ENCODE measurements around the gene PPM1K. TPM values are rescaled to one million over a fixed set of nuclear protein-coding genes. Genes with fewer than 3 reads are reported as not detected.

PPM1K gene
- polyA plus RNA-seq, 2 donors: 5.5 to 5.7 TPM

DNA sequence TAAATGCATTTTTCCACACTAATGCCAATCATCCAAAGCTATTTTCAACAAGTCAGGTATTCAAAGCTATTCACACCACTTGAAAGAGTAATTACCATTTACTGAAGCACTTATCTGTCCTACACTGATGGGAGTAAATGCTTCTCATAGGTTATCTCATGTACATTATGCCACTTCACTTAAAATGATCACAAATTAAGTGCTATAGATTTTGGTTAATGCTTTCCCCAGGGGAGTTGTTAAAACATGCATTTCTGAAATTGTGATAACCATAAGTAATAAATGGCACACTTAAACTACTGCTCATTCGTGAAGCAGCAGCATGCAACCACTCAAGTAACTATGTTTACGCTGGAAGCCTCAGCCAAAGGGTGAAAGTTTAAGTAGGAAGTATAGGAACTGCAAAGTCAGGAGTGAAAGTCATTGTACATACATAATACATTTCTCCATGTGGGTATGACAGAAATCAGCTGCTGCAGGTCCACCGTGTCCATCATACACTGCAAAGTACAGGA, 6.6 kb downstream of the PPM1K start:
- Histone ChIP-seq H3K27ac (ENCODE audit: low read depth in 2 of 2, low read length in 1 of 2) (no peak overlapping the region), H3K4me3 (ENCODE audit: low read depth in 1 of 2, low read length in 2 of 2) (no peak overlapping the region), H3K36me3 (ENCODE audit: control insufficient read depth in 2 of 2, insufficient read depth in 2 of 2, low read length in 1 of 2) (peaks cover 0 to 1% of the 10 kb centered on the region in 2 donors), H3K9me3 (ENCODE audit: control insufficient read depth in 2 of 2, insufficient read depth in 1 of 2, low read depth in 1 of 2, low read length in 1 of 2) (no peaks in the 10 kb centered on the region), H3K27me3 (ENCODE audit: control insufficient read depth in 1 of 2, insufficient read depth in 2 of 2, low read length in 2 of 2) (no peaks in the 10 kb centered on the region), H3K4me1 (ENCODE audit: control insufficient read depth in 2 of 2, insufficient read depth in 2 of 2, low read length in 1 of 2) (peaks cover 0 to 3% of the 10 kb centered on the region in 2 donors)
- 90 to 96% methylated on average over 3 of the region's 3 CpGs for WGBS, 2 donors

DNA sequence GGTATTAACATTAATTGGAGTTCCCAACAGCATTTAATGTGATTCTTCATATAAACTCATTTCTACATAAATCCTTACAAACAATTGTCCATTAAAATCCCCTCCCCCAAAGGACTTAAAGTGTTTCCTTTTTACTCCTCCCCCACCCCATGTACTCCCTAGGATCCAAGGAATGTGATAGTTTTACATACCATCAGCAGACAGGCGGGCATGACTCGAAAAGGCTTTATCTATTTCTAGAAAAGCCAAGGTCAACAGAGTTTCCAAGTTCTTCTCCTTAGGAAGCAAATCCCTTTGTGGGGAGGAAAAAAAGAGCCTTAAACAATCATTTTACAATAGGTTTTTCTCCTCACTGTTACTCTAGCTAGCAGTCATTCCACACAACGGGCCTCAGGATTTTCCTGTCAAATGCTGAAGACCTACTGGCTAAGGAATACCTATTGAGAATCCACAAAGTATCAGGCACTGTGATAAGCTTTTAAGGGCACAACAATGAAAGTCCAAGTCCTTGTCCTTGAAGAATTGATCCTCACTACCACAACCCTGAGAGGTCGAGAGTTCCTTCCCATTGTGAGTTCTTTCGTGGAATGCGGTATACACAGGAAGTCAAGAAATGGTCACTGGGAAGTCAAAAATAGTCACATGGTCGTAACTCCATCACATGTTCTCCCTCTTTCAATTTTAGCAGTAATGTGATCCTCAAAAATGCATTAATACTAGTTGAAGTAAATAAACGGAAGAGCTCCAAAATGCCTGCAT, 7.2 kb downstream of the PPM1K start:
- H3K36me3 ChIP-seq (ENCODE audit: control insufficient read depth in 2 of 2, insufficient read depth in 2 of 2, low read length in 1 of 2): peaks cover 0 to 2% of the 10 kb centered on the region in 2 donors
- 91 to 93% methylated on average over 8 of the region's 8 CpGs for WGBS, 2 donors
- no peaks in the 10 kb centered on the region for H3K9me3 ChIP-seq (ENCODE audit: control insufficient read depth in 2 of 2, insufficient read depth in 1 of 2, low read depth in 1 of 2, low read length in 1 of 2)
- no peak overlapping the region for H3K4me3 ChIP-seq (ENCODE audit: low read depth in 1 of 2, low read length in 2 of 2)
- no peaks in the 10 kb centered on the region for H3K27me3 ChIP-seq (ENCODE audit: control insufficient read depth in 1 of 2, insufficient read depth in 2 of 2, low read length in 2 of 2)
- H3K27ac ChIP-seq (ENCODE audit: low read depth in 2 of 2, low read length in 1 of 2): no peak overlapping the region
- H3K4me1 ChIP-seq (ENCODE audit: control insufficient read depth in 2 of 2, insufficient read depth in 2 of 2, low read length in 1 of 2): peaks cover 0 to 3% of the 10 kb centered on the region in 2 donors

DNA sequence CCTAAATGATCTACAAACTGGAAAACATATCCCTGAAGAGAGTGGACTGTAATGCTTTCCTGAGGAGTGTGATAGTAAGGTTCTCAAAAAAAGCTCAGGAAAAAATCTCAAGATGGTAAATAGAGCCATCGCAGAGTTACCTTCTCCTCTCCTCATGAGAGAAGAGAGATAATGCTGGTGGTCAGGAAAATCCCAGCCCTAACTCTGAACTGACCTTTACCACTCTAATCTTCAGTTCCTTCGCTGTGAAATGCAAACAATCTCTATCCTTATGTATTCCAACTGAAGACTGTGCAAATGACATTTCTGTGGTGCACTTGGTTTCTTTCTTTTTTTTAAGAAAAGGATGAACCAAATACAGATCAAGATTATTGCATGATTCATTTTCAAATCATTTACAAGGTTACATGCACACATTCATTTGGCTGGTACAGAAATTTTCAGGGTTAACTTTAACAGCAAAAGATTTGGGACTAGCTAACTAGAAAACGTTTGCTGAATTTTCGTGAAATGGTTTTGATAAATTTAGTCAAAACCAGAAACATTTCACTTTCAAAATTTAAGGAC, 8.3 kb downstream of the PPM1K start:
- peaks cover 0 to 2% of the 10 kb centered on the region in 2 donors for H3K36me3 ChIP-seq (ENCODE audit: control insufficient read depth in 2 of 2, insufficient read depth in 2 of 2, low read length in 1 of 2)
- H3K27ac ChIP-seq (ENCODE audit: low read depth in 2 of 2, low read length in 1 of 2): no peak overlapping the region
- 79 to 90% methylated on average over 4 of the region's 4 CpGs for WGBS, 2 donors
- no peaks in the 10 kb centered on the region for H3K27me3 ChIP-seq (ENCODE audit: control insufficient read depth in 1 of 2, insufficient read depth in 2 of 2, low read length in 2 of 2)
- H3K4me1 ChIP-seq (ENCODE audit: control insufficient read depth in 2 of 2, insufficient read depth in 2 of 2, low read length in 1 of 2): peaks cover 0 to 3% of the 10 kb centered on the region in 2 donors
- no peaks in the 10 kb centered on the region for H3K9me3 ChIP-seq (ENCODE audit: control insufficient read depth in 2 of 2, insufficient read depth in 1 of 2, low read depth in 1 of 2, low read length in 1 of 2)
- H3K4me3 ChIP-seq (ENCODE audit: low read depth in 1 of 2, low read length in 2 of 2): no peak overlapping the region

DNA sequence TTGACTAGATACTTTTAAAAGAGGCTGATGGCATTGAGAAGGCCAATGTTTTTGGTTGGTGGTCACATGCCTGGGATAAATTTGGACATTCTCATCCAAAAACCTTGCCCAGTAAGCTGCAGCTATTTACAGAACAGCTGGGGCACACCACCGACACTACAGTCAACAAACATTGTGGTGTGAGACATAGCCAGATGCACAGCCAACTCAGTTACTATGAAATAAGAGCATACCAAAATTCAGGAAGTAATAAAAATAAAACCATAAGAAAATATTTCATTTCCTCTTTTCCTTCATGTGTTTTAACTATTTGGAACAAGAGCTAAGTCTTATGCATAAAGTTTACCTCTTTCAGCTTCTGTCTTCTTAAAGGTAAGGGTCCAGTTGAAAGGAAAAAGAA, 8.8 kb downstream of the PPM1K start:
- 62 to 70% methylated on average over 1 of the region's 1 CpG for WGBS, 2 donors
- Histone ChIP-seq H3K36me3 (ENCODE audit: control insufficient read depth in 2 of 2, insufficient read depth in 2 of 2, low read length in 1 of 2) (peaks cover 0 to 2% of the 10 kb centered on the region in 2 donors), H3K27me3 (ENCODE audit: control insufficient read depth in 1 of 2, insufficient read depth in 2 of 2, low read length in 2 of 2) (no peaks in the 10 kb centered on the region), H3K4me3 (ENCODE audit: low read depth in 1 of 2, low read length in 2 of 2) (no peak overlapping the region), H3K27ac (ENCODE audit: low read depth in 2 of 2, low read length in 1 of 2) (no peak overlapping the region), H3K4me1 (ENCODE audit: control insufficient read depth in 2 of 2, insufficient read depth in 2 of 2, low read length in 1 of 2) (peaks cover 0 to 3% of the 10 kb centered on the region in 2 donors), H3K9me3 (ENCODE audit: control insufficient read depth in 2 of 2, insufficient read depth in 1 of 2, low read depth in 1 of 2, low read length in 1 of 2) (no peaks in the 10 kb centered on the region)

DNA sequence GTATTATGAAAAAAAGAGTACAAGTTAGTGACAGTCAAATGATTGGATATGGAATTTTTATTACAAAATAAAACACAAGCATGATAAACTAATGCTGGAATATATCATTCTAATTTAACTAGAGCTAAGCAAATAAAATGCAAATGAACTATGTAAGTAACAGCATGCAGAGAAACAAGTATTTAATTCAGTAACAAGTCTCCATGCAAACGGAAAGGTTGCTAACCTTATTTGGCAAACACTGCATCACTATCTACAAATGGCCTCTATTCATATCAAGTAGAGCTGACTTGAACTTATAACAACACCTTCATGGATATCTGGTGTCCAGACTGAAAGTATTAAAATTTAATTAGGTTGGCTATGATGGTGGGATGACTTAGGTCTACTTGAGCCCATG, 15.4 kb downstream of the PPM1K start:
- Histone ChIP-seq H3K4me3 (ENCODE audit: low read depth in 1 of 2, low read length in 2 of 2) (no peak overlapping the region), H3K36me3 (ENCODE audit: control insufficient read depth in 2 of 2, insufficient read depth in 2 of 2, low read length in 1 of 2) (peaks cover 11 to 19% of the 10 kb centered on the region in 2 donors), H3K27ac (ENCODE audit: low read depth in 2 of 2, low read length in 1 of 2) (no peak overlapping the region), H3K27me3 (ENCODE audit: control insufficient read depth in 1 of 2, insufficient read depth in 2 of 2, low read length in 2 of 2) (no peaks in the 10 kb centered on the region), H3K4me1 (ENCODE audit: control insufficient read depth in 2 of 2, insufficient read depth in 2 of 2, low read length in 1 of 2) (no peaks in the 10 kb centered on the region), H3K9me3 (ENCODE audit: control insufficient read depth in 2 of 2, insufficient read depth in 1 of 2, low read depth in 1 of 2, low read length in 1 of 2) (no peaks in the 10 kb centered on the region)
- WGBS, 2 donors: 84 to 86% methylated on average over 1 of the region's 1 CpG

DNA sequence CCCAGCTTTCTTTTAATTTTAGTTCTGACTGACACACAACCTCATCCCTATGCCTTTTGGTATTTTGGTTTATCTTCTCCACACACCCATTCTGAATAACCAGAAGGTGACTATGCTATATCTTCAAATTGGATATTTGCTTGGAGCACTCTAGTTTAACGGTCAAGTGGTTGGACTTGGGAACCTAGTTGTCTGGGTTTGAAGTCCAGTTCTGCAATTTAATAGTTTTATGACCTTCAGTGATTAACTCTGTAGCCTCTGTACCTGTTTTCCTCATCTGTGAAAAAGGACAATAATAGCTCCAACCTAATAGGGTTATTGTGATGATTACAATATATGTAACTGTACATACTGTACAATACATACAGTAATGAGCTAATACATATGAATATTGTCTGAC, 20.0 kb downstream of the PPM1K start:
- 73 to 99% methylated on average over 1 of the region's 1 CpG for WGBS, 2 donors
- no peak overlapping the region for H3K27ac ChIP-seq (ENCODE audit: low read depth in 2 of 2, low read length in 1 of 2)
- H3K36me3 ChIP-seq (ENCODE audit: control insufficient read depth in 2 of 2, insufficient read depth in 2 of 2, low read length in 1 of 2): peaks cover 11 to 17% of the 10 kb centered on the region in 2 donors

DNA sequence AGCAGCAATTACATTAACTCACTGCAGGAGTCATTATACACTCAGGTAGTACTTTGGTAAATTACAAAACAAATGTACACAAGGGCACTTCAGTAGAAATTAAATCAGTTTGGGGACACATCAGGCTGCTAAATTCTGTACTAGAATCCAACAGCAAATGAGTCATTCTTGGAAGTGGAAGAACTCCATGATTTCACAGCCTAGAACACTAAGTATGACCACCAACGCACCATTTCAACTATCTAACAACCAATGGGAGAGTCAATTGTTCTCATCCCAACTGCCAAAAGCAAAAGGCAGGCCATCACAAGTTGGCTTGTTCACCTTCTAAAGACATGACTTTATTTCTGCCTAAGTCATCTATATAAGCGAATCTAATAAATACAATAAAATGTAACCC, 26.6 kb downstream of the PPM1K start:
- Histone ChIP-seq H3K9me3 (ENCODE audit: control insufficient read depth in 2 of 2, insufficient read depth in 1 of 2, low read depth in 1 of 2, low read length in 1 of 2) (no peaks in the 10 kb centered on the region), H3K4me3 (ENCODE audit: low read depth in 1 of 2, low read length in 2 of 2) (no peak overlapping the region), H3K27ac (ENCODE audit: low read depth in 2 of 2, low read length in 1 of 2) (no peak overlapping the region), H3K27me3 (ENCODE audit: control insufficient read depth in 1 of 2, insufficient read depth in 2 of 2, low read length in 2 of 2) (no peaks in the 10 kb centered on the region), H3K36me3 (ENCODE audit: control insufficient read depth in 2 of 2, insufficient read depth in 2 of 2, low read length in 1 of 2) (no peaks in the 10 kb centered on the region), H3K4me1 (ENCODE audit: control insufficient read depth in 2 of 2, insufficient read depth in 2 of 2, low read length in 1 of 2) (no peaks in the 10 kb centered on the region)
- 90 to 98% methylated on average over 2 of the region's 2 CpGs for WGBS, 2 donors

More for the DNA sequence above, 20.0 kb downstream of the PPM1K start:
- Histone ChIP-seq H3K4me1 (ENCODE audit: control insufficient read depth in 2 of 2, insufficient read depth in 2 of 2, low read length in 1 of 2) (no peaks in the 10 kb centered on the region), H3K27me3 (ENCODE audit: control insufficient read depth in 1 of 2, insufficient read depth in 2 of 2, low read length in 2 of 2) (no peaks in the 10 kb centered on the region), H3K9me3 (ENCODE audit: control insufficient read depth in 2 of 2, insufficient read depth in 1 of 2, low read depth in 1 of 2, low read length in 1 of 2) (no peaks in the 10 kb centered on the region), H3K4me3 (ENCODE audit: low read depth in 1 of 2, low read length in 2 of 2) (no peak overlapping the region)

DNA sequence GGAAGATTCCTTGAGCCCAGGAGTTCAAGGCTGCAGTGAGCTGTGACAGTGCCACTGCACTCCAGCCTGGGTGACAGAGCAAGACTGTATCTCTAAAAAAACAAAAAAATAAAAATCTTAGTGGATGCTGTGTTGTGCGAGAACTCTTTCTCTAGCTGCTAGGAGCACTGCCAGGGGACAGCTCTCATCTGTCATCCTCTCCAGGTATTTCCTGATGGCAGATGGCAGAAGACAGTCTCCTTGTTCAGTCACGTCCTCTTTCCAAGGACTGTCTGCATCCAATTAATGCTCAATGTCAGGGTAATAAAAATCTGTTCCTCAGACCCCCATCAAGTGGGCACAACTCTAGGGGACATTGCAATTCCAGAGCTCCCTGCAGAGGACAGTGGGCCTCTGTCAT, 29.2 kb downstream of the PPM1K start:
- 68 to 70% methylated on average over 2 of the region's 2 CpGs for WGBS, 2 donors

DNA sequence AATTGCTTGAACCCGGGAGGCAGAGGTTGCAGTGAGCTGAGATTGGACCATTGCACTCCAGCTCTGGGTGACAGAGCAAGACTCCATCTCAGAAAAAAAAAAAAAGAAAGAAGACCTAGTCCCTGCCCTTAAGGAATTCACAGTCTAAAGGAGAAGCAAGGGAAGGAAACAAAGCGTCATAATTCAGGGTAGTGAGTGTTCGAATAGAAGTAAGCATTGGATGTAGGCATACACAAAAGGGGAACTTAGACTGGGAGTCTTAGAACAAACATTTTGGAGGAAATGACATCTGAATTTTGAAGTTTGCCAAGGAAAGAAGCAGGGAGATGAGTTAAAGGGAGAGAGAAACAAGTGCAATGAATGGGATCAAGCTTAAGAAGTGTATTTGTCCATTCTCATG, 32.4 kb downstream of the PPM1K start:
- no peaks in the 10 kb centered on the region for H3K27me3 ChIP-seq (ENCODE audit: control insufficient read depth in 1 of 2, insufficient read depth in 2 of 2, low read length in 2 of 2)
- no peak overlapping the region for H3K27ac ChIP-seq (ENCODE audit: low read depth in 2 of 2, low read length in 1 of 2)
- WGBS, 2 donors: 86 to 88% methylated on average over 3 of the region's 3 CpGs
- no peaks in the 10 kb centered on the region for H3K9me3 ChIP-seq (ENCODE audit: control insufficient read depth in 2 of 2, insufficient read depth in 1 of 2, low read depth in 1 of 2, low read length in 1 of 2)
- no peaks in the 10 kb centered on the region for H3K36me3 ChIP-seq (ENCODE audit: control insufficient read depth in 2 of 2, insufficient read depth in 2 of 2, low read length in 1 of 2)
- no peaks in the 10 kb centered on the region for H3K4me1 ChIP-seq (ENCODE audit: control insufficient read depth in 2 of 2, insufficient read depth in 2 of 2, low read length in 1 of 2)
- H3K4me3 ChIP-seq (ENCODE audit: low read depth in 1 of 2, low read length in 2 of 2): no peak overlapping the region

More for the DNA sequence above, 29.2 kb downstream of the PPM1K start:
- Histone ChIP-seq H3K4me3 (ENCODE audit: low read depth in 1 of 2, low read length in 2 of 2) (no peak overlapping the region), H3K4me1 (ENCODE audit: control insufficient read depth in 2 of 2, insufficient read depth in 2 of 2, low read length in 1 of 2) (no peaks in the 10 kb centered on the region), H3K27me3 (ENCODE audit: control insufficient read depth in 1 of 2, insufficient read depth in 2 of 2, low read length in 2 of 2) (no peaks in the 10 kb centered on the region), H3K9me3 (ENCODE audit: control insufficient read depth in 2 of 2, insufficient read depth in 1 of 2, low read depth in 1 of 2, low read length in 1 of 2) (no peaks in the 10 kb centered on the region), H3K36me3 (ENCODE audit: control insufficient read depth in 2 of 2, insufficient read depth in 2 of 2, low read length in 1 of 2) (no peaks in the 10 kb centered on the region), H3K27ac (ENCODE audit: low read depth in 2 of 2, low read length in 1 of 2) (no peak overlapping the region)
